ENCODE results near the gene RTN4RL1. TPM values are rescaled to one million over a fixed set of nuclear protein-coding genes. Genes with fewer than 3 reads are reported as not detected.

Gene RTN4RL1, protein sequence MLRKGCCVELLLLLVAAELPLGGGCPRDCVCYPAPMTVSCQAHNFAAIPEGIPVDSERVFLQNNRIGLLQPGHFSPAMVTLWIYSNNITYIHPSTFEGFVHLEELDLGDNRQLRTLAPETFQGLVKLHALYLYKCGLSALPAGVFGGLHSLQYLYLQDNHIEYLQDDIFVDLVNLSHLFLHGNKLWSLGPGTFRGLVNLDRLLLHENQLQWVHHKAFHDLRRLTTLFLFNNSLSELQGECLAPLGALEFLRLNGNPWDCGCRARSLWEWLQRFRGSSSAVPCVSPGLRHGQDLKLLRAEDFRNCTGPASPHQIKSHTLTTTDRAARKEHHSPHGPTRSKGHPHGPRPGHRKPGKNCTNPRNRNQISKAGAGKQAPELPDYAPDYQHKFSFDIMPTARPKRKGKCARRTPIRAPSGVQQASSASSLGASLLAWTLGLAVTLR
- 65.0 and 65.6 TPM in 2 replicates for total RNA-seq (2014; rRNA removed; shearing (Covaris generic))

DNA sequence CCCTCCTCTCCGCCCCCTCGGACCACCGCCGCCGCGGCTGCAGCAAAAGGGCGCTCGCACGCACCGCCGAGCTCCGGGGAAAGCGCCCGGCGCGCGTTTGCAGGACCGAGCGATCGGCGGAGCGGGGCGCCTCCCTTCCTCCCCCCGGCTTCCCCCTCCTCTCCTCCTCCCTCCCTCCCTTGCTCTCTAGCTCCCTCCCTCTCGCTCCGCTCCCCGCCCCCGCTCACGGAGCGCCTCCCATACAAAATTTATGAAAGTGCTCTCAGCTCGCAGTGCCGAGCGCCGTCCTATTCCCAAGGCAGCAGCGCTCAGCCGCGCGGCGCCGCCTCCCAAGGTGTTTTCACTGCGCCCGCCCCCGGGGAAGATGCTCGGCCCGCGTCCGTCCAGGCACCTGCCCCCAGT, at the start of gene RTN4RL1:
Gene RTN4RL1, minus strand, starts transcription at position 115 of the 402 bp plus-strand sequence. CDS start 469 bp downstream, outside the sequence.
- in situ Hi-C loops (cut with HindIII; ENCODE audit: low sequenced_read_pairs) = loop anchor here (25.0 kb wide), 1 partner anchor 138 kb away; no protein-coding TSS in a partner anchor

GRCh38 chr17:2074919-2075318, 49.8 kb upstream of the RTN4RL1 start:
- in situ Hi-C loops (cut with HindIII; ENCODE audit: low sequenced_read_pairs) = no loop called here

More for the DNA sequence above, at the start of gene RTN4RL1:
- DNase-seq (ENCODE audit: low spot score) = peak; percentile 90

GRCh38 chr17:2071455-2072281, 46.5 kb upstream of the RTN4RL1 start:
- in situ Hi-C loops (cut with HindIII; ENCODE audit: low sequenced_read_pairs) = no loop called here
- DNase-seq (ENCODE audit: low spot score) = no peak

More at GRCh38 chr17:2074919-2075318, 49.8 kb upstream of the RTN4RL1 start:
- DNase-seq (ENCODE audit: low spot score) = no peak

GRCh38 chr17:2071024-2071385, 45.9 kb upstream of the RTN4RL1 start:
- in situ Hi-C loops (cut with HindIII; ENCODE audit: low sequenced_read_pairs) = no loop called here
- DNase-seq (ENCODE audit: low spot score) = no peak

GRCh38 chr17:2070241-2071023, 45.3 kb upstream of the RTN4RL1 start:
- in situ Hi-C loops (cut with HindIII; ENCODE audit: low sequenced_read_pairs) = no loop called here
- no peak for DNase-seq (ENCODE audit: low spot score)

DNA sequence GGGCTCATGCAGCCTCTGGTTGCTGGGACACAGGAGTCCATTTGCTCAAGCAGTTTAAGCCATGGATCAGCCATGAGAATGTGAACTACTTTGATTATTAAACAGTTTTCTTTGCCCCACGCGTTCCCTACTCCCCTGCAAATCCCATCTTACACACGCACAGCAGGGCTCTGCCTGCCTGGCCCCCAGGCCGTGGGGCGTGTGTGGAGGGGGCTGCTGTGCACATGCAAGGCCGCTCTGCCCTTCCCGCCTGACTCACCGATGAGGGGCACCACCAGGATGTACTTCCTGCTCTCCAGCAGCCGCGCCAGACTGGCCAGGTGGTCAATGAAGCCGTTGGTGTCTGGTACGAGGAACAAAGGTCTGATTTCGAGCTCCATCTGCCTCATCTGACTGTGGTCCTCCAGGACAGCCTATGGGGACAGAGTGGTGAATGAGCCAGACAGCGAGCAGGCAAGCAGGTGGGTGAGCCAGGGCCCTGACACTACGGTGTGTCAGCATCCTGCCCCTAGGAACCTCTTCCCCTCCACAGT, 43.5 kb upstream of the RTN4RL1 start:
- in situ Hi-C loops (cut with HindIII; ENCODE audit: low sequenced_read_pairs) = loop anchor here (5.0 kb wide), 1 partner anchor 99 kb away; no protein-coding TSS in a partner anchor
- peak; percentile 86 for DNase-seq (ENCODE audit: low spot score)

- no peak for DNase-seq (ENCODE audit: low spot score)
- in situ Hi-C loops (cut with HindIII; ENCODE audit: low sequenced_read_pairs) = loop anchor here (5.0 kb wide), 1 partner anchor 99 kb away; no protein-coding TSS in a partner anchor
These were observed 42.9 kb upstream of the RTN4RL1 start for GRCh38 chr17:2068031-2068518.

DNA sequence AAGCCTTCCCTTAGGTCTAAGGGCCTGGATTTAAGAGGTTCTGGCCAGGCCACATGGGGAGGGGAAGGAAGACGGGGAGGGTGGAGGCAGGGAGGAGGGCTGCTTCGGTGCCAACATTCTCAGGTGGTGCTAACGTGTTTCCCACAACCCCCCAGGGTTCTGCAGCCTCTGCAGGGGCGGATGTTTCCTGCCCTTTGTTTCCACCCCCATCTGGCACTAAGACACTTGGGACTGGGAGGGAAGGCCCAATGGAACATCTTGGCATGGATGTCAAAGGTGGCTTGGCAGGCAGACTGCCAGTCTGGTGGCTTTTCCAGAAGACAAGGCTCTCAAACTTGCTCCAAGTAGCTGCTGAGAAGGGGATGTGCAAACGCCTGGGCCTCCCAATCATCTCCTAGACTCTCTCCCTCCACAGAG, 42.5 kb upstream of the RTN4RL1 start:
- DNase-seq (ENCODE audit: low spot score) = no peak
- in situ Hi-C loops (cut with HindIII; ENCODE audit: low sequenced_read_pairs) = loop anchor here (5.0 kb wide), 1 partner anchor 100 kb away; no protein-coding TSS in a partner anchor

DNA sequence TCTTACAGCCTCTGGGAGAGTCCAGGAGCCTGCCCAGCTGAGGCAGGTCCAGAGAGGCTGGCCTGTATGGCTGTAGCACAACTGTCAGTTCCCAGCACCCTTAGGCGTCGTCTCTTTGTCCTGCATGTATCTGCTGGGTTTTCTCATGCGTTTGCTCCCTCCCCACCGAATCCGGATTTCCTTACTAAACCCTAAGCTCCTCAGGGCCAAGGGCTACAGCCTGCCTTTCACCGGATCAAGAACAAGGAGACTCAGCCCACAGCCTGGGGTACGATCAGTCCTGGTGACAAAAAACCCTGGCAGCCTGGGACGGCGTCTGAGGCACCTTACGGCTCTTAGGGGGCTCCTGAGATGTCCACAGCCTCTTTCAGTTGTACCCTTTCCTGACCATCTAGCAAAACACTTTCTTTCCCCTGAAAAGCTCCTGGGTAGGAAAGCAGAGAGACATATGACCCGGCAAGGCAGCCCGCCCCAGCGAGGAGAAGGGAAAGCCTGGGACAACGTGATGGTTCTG, 42.0 kb upstream of the RTN4RL1 start:
- in situ Hi-C loops (cut with HindIII; ENCODE audit: low sequenced_read_pairs) = loop anchor here (5.0 kb wide), 1 partner anchor 100 kb away; no protein-coding TSS in a partner anchor
- no peak for DNase-seq (ENCODE audit: low spot score)

GRCh38 chr17:2065949-2066400, 40.8 kb upstream of the RTN4RL1 start:
- in situ Hi-C loops (cut with HindIII; ENCODE audit: low sequenced_read_pairs) = loop anchor here (5.0 kb wide), 1 partner anchor 101 kb away; no protein-coding TSS in a partner anchor
- no peak for DNase-seq (ENCODE audit: low spot score)

- in situ Hi-C loops (cut with HindIII; ENCODE audit: low sequenced_read_pairs) = loop anchor here (5.0 kb wide), 1 partner anchor 102 kb away; no protein-coding TSS in a partner anchor
- DNase-seq (ENCODE audit: low spot score) = no peak
These were observed 40.0 kb upstream of the RTN4RL1 start for GRCh38 chr17:2064980-2065785.

DNA sequence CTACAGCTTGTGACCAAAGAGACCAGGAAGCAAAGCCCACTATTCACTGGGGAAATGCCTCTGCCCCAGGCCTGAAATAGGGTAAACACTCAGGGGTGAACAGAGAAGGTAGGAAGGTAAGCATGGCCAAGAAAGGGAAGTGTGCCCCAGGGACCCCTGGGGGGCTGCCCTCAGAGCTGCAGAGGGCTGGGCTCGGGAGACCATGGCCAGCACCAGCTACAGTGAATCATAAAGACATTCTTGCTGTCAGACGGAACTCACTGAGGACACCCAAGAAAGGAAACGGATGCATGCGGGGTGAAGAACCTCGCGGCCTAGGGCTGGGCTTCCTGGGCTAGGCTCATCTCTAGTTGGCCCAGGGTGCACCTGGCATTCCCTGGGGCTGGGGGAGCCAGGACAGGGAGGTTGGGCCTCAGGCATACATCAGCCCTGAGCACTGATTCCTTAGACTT, 39.4 kb upstream of the RTN4RL1 start:
- DNase-seq (ENCODE audit: low spot score) = no peak
- in situ Hi-C loops (cut with HindIII; ENCODE audit: low sequenced_read_pairs) = no loop called here

DNA sequence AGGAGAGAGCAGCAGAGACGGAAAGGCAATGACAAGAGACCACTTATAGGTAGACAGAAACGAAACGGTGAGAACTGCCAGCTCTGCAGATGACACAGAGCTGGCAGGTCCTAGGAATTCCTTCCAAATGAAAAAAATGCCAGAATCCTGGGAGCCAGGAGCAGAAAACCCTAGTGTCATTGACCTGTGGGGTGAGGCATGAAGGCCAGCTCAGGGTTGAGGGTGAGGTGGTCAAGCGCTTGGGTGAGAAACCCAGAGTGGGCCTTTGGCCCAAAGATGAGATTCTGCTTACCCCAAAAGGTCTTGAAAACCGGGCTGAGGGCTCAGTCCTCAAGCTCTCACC, 39.0 kb upstream of the RTN4RL1 start:
- in situ Hi-C loops (cut with HindIII; ENCODE audit: low sequenced_read_pairs) = no loop called here
- no peak for DNase-seq (ENCODE audit: low spot score)

DNA sequence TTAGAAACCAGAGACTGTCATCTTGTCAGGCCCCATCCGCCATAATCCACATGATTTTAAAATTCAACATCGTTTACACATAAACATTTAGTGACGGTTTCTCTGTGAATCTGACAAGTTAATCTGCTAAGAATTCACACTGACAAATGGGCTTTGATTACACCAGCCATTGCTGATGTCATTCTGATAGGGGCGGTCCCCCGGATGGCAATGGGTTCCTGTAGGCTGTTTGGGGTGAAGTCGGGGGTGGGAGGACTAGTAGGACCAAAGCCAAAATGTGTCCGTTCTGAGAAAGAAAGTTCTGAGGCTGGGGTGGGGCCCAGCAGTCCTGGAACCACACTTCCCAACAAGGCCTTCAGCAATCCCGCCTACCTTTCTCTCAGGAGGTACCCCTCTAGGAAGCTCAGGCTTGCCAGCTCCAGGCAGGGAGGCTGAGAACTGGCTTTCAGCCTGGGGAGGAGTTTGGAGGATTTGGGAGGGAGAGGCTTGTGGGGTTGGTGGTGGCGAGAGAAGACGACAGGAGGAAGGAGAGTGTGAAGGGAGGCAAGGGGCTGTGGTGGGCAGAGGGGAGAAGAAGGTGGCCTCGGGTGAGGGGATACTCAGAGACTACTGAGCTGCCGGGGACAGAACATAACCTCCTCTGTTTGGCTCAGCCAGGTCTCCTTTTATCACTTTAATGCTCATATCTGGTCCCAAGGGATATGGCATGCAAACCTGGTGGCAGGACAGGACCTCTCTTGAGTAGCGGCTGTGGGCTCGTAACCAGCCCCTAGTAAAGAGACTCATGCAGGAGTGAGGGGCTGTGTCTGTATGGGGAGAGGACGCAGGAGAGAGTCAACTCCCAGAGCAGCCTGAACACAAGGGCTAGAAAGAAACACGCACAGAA, 38.4 kb upstream of the RTN4RL1 start:
- no peak for DNase-seq (ENCODE audit: low spot score)
- in situ Hi-C loops (cut with HindIII; ENCODE audit: low sequenced_read_pairs) = no loop called here

DNA sequence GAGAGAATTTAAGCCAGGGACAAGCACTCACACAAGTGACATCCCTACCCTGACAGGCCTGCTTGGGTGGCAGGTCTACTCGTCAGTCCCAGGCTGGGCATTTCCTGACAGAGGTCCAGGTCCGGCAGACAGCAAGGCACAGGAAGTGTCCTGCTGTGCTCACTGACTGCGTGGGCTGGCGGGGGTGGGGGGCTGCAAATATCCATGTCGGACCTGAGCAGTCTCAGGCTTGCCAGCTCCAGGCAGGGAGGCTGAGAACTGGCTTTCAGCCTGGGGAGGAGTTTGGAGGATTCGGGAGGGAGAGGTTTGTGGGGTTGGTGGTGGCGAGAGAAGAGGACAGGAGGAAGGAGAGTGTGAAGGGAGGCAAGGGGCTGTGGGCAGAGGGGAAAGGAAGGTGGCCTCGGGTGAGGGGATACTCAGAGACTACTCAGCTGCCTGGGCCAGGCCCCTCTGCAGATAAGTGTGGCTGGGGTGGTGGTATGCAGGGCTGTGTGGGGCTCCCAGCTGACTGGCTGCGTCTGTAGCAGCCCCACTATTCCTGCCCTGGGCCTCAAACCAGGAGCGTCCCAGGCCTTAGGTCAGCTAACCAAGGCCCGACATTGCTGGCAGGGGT, 37.5 kb upstream of the RTN4RL1 start:
- in situ Hi-C loops (cut with HindIII; ENCODE audit: low sequenced_read_pairs) = no loop called here
- DNase-seq (ENCODE audit: low spot score) = no peak

DNA sequence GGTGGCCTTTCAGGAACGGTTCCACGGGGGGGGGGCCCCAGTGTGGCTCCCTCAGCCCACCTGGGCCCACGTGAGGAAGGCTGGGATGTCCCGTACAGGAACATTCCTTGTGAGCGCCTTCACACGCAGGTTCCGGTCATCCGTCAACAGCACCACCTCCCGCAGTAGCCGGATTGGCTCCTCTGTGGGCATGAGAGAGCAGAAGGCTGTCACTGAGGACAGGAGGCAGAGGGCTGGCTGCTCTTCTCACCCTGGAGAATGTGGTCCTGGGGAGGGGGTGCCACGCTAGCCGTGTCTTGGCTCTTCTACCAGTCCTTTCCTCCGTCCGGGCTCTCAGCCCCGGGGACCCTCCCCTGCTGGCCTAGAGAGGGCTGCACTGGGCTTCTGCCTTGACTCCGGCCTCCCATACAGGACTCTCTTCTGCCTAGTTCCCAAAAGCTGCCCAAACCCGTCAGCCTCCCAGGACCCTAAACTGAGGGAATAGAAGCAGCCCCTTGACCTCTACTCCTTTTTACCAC, 36.4 kb upstream of the RTN4RL1 start:
- in situ Hi-C loops (cut with HindIII; ENCODE audit: low sequenced_read_pairs) = no loop called here
- no peak for DNase-seq (ENCODE audit: low spot score)
